ENCODE data around the gene MRPL2. TPM values are rescaled to one million over a fixed set of nuclear protein-coding genes. Genes with fewer than 3 reads are reported as not detected.

Gene MRPL2
- total RNA-seq, 2 experiments from 2014 or later, result 42.8 to 48.0 TPM

DNA sequence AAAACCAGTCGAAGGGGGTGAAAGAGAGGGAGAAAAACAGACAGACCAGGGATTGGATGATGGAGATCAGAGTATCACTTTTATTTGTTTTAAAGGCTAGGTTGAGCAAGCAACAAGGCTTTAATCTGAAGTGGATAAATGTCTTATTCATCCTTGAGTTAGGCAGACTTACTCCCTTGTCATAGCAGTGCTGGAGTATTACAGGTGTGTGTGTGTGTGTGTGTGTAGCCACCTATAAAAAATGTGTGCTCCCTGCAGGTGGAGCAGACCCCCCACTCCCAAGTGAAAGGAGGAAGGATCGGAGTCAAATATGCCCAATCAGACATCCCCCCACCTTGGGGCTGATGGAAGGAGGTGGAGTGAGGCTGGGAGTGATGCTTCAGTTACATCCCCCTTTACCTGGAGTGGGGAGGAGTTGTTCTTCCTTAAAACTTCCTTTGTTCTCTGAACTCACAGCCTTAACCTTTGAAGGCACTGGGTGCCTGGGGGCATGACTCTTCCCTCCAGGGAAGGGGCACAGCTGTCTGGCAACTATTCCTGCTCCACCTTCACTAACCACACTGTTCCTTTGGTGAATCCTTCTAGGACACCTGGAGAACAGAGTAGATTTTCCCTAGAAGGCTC lies 44.1 kb upstream of the MRPL2 start:
- H3K27me3 ChIP-seq (ENCODE audit: control insufficient read depth in 1 of 2, insufficient read depth in 2 of 2, low read length in 2 of 2), result no peaks in the 10 kb centered on the region
- H3K27ac ChIP-seq (ENCODE audit: low read depth in 1 of 2, low read length in 2 of 2), result no peak overlapping the region
- no peak for ATAC-seq (ENCODE audit: poor library complexity)
- H3K4me3 Mint-ChIP-seq, result no peak overlapping the region
- no peaks in the 10 kb centered on the region for H3K9me3 Mint-ChIP-seq
- H3K4me1 Mint-ChIP-seq (ENCODE audit: low read depth), result peaks cover 4% of the 10 kb centered on the region
- H3K27me3 Mint-ChIP-seq, result no peaks in the 10 kb centered on the region
- no peak for TF ChIP-seq CTCF (IDR thresholded peaks at IDR 0.05)
- H3K36me3 Mint-ChIP-seq (ENCODE audit: low read depth), result no peaks in the 10 kb centered on the region
- no peak for DNase-seq
- ChIA-PET POLR2A (no interaction called here), CTCF (no interaction called here)
- H3K4me3 ChIP-seq (ENCODE audit: low read length), result no peak overlapping the region
- no peaks in the 10 kb centered on the region for H3K36me3 ChIP-seq (ENCODE audit: insufficient read depth, low read length)
- H3K27ac Mint-ChIP-seq, result no peak overlapping the region
- no peaks in the 10 kb centered on the region for H3K4me1 ChIP-seq (ENCODE audit: insufficient read depth, low read length)
- H3K9me3 ChIP-seq (ENCODE audit: control insufficient read depth in 1 of 2, insufficient read depth in 1 of 2, low read length in 2 of 2), result no peaks in the 10 kb centered on the region
- intact Hi-C loops (cut with DNase I, micrococcal nuclease), result no loop called here

DNA sequence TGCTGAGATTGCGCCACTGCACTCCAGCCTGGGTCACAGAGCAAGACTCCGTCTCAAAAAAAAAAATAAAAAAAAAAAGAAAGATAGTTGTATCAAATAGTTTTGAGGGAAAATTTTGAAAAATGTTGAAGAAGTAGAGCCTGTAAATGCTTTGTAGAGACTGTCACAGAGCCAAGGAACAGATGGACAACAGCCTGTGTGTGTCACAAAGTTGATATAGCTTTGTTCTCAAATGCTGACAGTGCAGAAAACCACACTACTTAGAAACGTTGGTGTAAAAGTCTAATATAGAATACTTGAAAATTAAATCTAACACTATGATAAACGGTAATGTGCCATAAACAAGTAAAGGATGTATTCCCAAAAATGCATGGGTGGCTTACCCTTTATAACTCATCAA lies 42.3 kb upstream of the MRPL2 start:
- no peak for TF ChIP-seq CTCF (IDR thresholded peaks at IDR 0.05)
- H3K27ac Mint-ChIP-seq, result no peak overlapping the region

GRCh38 chr6:43097502-43097901 lies 38.3 kb upstream of the MRPL2 start:
- H3K27me3 Mint-ChIP-seq, result no peaks in the 10 kb centered on the region
- ChIA-PET POLR2A (no interaction called here), CTCF (interaction anchor here (0.6 kb wide), 1 partner anchor 272 kb away, joined by 3 read pairs; the partner anchor contains the start of gene ZNF318)
- no peak for TF ChIP-seq CTCF (IDR thresholded peaks at IDR 0.05)
- DNase-seq (no peak), ATAC-seq (ENCODE audit: poor library complexity) (no peak)
- Histone ChIP-seq H3K36me3 (ENCODE audit: insufficient read depth, low read length) (no peaks in the 10 kb centered on the region), H3K4me3 (ENCODE audit: low read length) (no peak overlapping the region), H3K4me1 (ENCODE audit: insufficient read depth, low read length) (no peaks in the 10 kb centered on the region), H3K9me3 (ENCODE audit: control insufficient read depth in 1 of 2, insufficient read depth in 1 of 2, low read length in 2 of 2) (no peaks in the 10 kb centered on the region), H3K27ac (ENCODE audit: low read depth in 1 of 2, low read length in 2 of 2) (no peak overlapping the region), H3K27me3 (ENCODE audit: control insufficient read depth in 1 of 2, insufficient read depth in 2 of 2, low read length in 2 of 2) (no peaks in the 10 kb centered on the region)
- no peak overlapping the region for H3K4me3 Mint-ChIP-seq
- no peaks in the 10 kb centered on the region for H3K36me3 Mint-ChIP-seq (ENCODE audit: low read depth)
- H3K27ac Mint-ChIP-seq, result no peak overlapping the region
- H3K9me3 Mint-ChIP-seq, result no peaks in the 10 kb centered on the region
- peaks cover 23% of the 10 kb centered on the region for H3K4me1 Mint-ChIP-seq (ENCODE audit: low read depth)
- intact Hi-C loops (cut with DNase I, micrococcal nuclease), result no loop called here

More for the DNA sequence above, 42.3 kb upstream of the MRPL2 start:
- no peak overlapping the region for H3K4me3 ChIP-seq (ENCODE audit: low read length)
- Mint-ChIP-seq H3K36me3 (ENCODE audit: low read depth) (no peaks in the 10 kb centered on the region), H3K4me3 (no peak overlapping the region), H3K27me3 (no peaks in the 10 kb centered on the region), H3K4me1 (ENCODE audit: low read depth) (peaks cover 4% of the 10 kb centered on the region), H3K9me3 (no peaks in the 10 kb centered on the region)
- H3K4me1 ChIP-seq (ENCODE audit: insufficient read depth, low read length), result no peaks in the 10 kb centered on the region
- ChIA-PET POLR2A (no interaction called here), CTCF (no interaction called here)
- no peaks in the 10 kb centered on the region for H3K27me3 ChIP-seq (ENCODE audit: control insufficient read depth in 1 of 2, insufficient read depth in 2 of 2, low read length in 2 of 2)
- H3K27ac ChIP-seq (ENCODE audit: low read depth in 1 of 2, low read length in 2 of 2), result no peak overlapping the region
- no peaks in the 10 kb centered on the region for H3K36me3 ChIP-seq (ENCODE audit: insufficient read depth, low read length)
- no peak for ATAC-seq (ENCODE audit: poor library complexity)
- no peak for DNase-seq
- H3K9me3 ChIP-seq (ENCODE audit: control insufficient read depth in 1 of 2, insufficient read depth in 1 of 2, low read length in 2 of 2), result no peaks in the 10 kb centered on the region
- intact Hi-C loops (cut with DNase I, micrococcal nuclease), result no loop called here

Measured in CD4-positive, alpha-beta T cell (primary cell).